ENCODE data around the gene HCN1.

DNA sequence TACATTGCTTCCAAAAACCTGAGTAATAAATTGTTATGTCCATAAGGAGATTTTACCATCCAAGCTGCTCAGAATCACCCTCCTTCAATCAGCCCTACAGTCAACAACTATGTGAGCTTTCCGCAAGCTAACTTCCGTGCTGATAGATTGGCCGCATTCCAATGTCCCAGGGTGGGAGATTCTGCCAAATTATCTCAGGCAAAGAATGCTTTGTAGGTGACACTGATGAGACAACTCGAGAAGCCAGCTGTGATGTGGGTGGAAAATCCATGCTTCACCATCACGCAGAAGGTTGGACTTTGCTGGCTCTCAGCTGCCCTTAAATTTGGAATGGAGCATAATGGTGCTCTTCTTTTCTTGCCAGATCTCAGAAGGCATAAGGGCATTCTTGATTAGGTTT lies 44.9 kb upstream of the HCN1 start:
- TF ChIP-seq POLR2A (IDR thresholded peaks at IDR 0.05; ENCODE audit: low read length) (no peak), GATA1 (IDR thresholded peaks at IDR 0.05; ENCODE audit: low read depth, low read length) (no peak)
